Cerebellar cortex (tissue), 1 donor: ENCODE measurements around the gene FKBP11.

Experiments
- DNase-seq: peaks from one replicate; pipeline ENCODE4 v3.0.0-alpha.2; 2015; ENCODE audit warnings: low spot score

FKBP11 gene

DNA sequence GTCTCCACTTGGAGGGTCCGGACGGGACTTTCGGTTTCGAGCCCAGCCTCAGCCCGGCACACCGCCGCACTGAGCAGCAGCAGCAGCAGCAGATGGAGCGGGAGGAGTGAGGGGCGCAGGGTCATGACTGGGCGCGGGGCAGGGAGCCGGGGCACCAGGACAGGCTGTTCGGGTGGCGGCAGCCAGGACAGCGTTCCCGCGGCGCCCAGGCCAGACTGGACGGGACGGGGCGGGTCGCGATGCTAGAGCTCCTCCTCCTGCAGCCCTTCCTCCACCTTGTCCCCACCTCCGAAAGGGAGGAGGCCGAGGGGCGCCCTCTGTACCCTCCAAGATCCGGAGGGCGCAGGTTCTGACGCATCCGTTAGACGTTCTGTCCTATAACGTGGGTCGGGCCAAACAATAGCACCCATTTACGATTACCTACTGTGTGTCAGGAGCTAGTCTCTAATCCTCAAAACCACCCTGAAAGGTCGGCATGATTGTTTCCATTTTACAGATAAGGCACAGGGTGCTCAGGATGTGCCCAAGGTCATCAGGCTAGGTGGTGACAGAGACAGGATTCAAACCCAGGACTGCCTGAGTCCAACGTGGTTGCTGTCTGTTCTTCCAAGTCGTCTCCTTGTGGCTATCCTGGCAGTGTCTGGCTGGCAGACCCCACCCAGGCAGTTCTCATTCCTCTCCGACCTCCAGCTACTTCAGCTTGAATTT lies at the start of gene FKBP11:
Gene FKBP11 (minus strand): TSS at position 189 of the 708 bp plus-strand sequence. CDS start 64 bp downstream, at position 125.
- no peak for DNase-seq

DNA sequence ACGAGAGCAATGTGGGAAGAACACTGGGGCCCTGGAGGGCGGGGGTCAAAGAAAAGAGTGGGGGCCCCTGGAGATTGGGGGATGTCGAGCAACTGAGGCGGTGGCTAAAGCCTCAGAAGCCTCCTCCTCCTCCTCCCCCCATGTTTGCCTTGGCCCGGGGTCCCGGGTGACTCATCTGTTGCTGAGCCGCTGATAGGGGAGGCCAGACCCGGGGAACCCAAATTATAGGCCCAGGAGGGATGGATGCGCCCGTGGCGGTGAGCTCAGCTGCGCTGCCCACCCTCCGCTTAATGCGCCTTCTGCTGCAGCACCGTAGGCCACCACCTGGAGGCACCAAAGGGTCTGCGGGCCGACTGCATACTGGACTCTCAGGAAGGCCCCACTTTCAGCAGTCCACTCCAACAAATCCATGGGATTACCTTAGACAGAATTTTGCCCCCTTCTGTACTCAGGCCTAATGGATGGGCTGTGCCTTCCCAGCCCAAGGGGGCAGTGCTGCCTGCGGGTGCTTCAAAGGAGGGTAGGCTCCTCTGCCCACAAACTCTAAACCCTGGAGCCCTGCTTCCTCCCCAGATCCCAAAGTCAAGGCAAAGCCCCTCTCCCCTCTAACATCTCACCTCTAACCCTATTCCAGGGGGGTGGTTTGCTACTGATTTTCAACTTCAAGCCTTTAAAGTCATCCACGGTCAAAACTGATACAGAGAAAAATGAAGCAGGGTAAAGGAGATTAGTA lies 48.8 kb upstream of the FKBP11 start:
- DNase-seq = no peak

DNA sequence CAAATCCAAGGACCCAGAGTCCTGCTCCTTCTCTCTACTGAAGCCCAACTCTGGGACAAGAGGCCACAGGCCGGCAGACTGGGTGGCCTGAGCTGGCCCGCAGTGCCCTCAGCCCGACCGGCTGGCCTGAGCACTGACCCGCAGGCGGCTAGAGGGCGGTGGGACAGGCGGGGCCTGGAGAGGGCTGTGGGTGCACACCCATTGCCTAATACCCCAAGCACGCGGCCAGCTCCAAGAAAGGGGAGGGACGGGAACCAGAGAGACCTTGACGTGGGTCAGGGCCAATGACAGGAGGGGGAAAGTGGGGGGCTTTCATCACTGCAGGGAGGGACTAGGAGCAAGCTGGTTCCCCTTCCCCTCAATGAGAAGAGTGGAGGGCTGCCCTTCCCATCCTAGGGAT lies 48.2 kb upstream of the FKBP11 start:
- DNase-seq = no peak

DNA sequence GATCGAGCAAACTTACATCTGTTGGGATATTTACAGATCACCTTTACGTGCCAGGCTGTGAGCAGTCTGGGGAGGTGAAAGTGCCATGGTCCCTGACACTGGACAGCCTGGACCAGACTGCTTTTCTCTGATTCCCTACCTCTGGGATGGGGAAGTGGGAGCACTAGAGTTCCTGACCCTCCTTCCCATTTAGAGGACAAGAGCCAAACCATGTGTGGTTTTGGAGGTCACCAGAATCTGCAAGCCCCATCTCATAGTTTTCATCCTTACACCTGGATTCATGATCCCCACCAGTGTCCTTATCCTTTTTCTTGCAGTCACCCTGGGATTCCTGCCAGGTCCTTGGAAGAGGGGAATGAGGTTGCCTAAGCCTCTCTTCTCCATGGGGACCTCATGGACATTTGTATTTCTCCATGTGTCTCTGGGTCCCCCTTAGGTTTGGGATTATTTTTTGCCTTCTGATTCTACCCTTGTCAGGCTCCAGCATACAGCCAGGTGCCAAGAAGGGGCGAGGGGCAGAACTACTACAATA lies 47.7 kb upstream of the FKBP11 start:
- no peak for DNase-seq

DNA sequence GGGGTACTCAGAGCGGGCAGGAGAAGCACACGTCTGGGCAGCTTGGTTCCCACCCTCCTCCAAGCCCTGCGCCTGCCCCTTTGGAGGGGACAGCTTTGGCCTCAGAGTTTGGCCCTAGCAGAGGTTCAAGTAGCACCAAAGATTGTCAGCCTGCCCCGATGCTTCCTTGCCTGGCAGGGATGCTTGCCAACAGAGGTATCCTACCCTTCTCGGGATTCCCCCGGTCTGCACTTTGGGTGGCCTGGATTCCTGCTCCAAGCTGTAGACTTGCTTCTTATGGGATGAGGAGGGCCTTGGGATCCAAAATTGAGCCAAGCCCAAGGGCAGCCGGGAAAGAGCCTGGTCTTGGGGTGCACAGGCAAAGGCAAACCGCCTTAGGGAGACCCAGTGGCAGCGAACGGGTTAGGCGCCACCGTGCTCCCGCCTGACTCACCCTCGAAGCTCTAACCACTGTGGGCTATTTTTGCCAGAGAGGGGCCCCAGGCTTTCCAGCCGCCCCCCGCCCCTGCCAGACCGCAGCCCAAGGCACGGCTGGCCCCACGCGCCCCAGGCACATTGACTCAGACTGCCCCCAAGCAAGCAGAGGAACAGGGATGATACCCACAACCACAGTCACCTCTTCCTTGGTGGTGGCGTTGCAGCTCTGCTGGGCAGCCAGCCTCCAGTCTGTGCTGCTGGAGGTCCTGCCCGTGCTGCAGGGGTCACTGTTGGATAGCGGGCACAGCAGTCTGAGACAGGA lies 47.1 kb upstream of the FKBP11 start:
- DNase-seq = no peak

DNA sequence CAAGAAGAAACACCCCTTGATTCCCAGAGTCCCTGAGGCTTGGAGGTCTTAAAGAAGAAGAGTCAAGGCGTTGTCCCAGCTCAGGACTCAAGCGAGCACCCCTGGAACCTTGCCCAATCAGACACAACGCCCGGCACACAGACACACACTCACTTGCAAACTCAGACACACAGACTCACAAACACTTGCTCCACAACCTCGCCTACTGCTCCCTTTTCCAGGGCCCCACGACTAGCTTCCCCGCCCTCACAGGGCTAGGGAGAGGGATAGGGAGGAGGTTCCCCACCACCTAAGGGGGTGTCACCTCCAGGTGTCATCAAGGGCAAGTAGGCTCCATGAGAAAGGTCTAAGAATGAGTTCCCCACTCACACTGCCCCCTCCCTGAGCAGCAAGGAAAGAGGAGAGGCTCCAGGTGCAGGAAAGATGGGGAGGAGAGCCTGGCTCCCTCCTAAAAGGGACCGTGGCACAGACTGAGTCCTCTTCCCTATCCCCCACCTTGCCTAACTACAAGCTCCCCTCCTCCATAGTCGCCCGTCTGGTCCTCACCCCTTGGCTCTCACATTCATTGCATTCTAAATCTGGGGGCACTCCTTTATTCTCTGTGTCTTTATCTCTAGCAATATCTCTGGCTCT lies 45.5 kb upstream of the FKBP11 start:
- no peak for DNase-seq

DNA sequence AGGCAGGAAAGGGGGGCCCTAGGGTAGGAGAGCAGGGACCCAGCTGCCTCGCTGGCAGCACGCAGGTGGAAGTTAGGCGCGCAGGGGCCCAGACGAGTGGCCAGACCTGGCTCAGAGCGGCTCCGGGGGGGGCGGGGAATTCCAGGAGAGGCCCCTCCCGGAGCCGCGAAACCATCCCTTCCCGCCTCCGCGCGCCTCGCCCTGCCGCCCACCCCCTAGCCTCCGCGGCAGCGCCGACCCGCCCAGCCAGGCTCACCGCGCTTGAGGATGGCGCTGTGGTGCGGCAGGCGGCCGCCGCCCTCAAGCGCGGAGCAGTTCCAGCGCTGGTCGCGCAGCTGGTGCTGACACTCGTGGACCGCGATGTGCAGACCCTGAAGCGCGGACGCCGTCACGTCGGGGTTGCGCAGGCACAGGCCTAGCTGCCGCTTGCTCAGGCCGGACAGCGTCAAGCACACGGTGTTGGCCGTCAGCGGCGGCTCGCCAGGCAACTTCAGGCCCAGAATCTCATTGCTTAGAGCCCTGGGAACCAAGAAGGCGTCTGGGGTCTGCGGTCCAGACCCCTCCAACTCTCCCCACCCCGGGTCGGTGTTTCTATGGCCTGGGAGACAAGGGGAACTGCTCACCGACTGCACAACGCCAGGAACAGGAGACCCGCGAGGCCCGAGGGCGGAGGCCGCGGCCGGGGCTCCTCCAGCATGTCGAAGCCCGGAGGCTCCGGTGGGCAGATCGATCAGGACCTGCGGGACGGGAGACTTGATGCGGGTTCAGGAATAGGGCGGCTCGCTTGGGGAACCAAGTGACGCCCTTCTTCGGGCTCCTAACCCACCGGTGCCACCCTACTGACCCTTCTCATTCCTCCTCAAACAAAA lies 44.8 kb upstream of the FKBP11 start:
- DNase-seq = no peak

DNA sequence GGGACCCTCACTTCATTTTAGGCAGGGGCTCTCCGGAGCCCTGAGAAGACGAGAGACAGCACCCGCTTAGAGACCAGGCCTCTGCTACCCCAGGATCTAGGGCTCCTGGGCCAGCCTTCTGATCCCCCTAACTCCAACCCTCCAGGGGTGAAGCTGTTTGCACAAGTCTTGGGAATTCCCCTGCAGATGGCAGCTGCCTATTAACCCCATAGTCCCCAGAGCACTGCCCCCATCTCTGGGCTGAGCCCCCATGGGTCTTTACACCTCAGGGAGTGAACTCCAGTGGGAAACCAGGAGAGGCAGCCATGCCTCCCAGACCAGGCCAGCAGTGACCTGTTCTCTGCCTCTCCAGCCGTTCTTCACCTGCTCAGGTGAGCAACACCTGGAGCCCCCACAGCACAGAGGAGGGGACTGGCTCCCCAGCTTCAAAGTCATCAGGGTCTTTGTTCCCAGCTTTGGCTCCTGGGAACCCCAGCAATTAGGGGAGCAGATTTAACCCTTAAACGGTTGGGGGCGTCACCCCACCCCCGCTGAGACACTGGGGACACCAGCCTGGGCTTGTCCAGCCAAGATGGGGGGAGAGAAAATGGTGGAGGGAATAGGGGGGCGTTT lies 44.0 kb upstream of the FKBP11 start:
- DNase-seq = no peak

DNA sequence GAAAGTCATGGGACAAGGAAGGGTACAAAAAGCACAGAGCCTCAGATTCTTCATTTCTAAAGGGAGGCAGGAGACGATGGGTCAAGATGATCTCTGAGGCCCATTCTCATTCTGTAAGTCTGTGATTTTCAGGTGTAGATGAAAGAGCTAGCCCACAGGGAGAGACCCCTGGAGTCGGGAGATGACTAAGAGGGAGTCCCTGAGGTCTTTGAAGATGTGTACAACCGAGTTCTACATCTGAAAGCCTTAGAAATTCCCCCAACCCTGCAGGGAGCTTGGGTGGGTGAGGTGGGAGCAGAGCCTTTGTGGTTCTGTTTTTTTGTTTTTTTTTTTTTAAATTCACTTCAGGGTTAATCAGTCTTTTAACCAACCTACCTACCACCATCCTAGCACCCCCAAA lies 43.2 kb upstream of the FKBP11 start:
- DNase-seq = no peak

DNA sequence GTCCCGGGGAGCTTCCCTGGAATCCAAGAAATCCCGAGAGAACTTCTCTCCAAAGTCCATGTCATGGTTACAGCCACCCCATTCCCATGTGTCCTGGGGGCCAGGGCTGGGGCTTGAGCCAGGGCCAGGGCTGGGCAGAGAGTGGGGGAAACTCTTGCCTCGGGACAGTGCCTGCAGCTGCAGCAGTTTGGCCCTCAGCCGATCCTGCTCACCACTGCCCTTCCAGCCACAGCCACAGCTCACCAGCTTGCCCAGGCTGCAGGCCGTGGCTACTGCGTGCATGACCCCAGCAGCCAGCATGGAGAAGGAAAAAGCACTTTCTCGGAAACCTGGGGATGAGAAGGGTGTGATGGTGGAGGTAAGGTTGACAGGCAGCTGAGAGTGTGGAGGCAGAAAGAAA lies 42.7 kb upstream of the FKBP11 start:
- no peak for DNase-seq

DNA sequence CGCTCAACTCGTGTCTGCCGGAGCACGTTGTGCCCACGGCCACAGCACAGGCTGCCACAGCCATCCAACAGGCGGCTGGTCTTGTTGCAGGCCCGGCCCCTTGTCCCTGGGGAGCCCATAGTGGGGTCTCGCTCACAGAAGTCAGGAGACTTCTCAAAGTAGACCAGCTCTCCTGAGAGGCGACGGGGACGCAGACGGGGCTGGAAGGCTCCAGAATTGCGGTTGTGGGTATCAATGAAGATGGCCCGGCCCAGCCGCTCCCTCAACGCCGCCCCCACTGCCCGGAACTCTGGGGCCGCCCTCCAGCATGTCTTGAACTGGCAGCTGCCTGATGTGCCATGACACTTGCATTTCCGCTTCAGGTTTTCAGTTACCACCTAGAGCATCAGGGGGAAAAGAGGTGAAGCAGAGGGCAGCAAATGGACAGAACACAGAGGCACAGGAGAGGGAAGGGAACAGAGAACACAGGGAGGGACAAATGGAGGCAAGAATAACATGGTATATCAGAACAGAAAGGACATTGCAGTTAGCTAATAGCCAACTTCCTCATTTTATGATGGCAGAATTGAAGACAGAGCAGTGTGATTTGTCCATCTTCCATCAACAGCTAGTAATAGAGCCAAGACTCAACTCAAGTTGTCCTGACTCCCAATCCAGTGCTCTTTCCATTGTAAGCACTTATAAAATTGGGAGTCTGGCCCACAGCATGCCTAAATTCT lies 41.0 kb upstream of the FKBP11 start:
- no peak for DNase-seq

DNA sequence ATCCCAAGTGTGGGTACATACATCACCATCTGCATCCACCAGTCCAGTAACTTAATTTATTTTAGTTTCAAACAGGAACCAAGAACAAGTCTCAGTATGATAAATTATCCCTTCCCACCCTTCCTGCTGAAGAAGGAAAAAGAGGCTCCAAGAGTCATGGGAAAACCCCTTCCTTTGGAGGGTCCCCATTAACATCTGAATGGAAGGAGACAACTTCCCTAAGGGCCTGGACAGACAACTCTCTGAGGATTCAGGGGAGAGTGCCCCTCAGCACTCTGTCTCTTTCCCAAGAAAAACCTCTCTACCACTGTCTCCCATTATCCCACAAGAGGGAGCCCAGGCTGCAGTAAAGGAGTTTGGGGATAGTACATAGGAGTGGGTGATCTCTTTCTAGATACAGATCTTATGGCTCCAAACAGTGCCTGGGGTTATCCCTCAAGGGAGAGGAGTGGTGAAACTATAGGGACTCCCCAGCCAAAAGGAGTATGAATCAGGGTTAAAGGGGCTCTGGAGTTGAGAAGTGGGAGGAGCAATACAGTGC lies 40.1 kb upstream of the FKBP11 start:
- DNase-seq = peak; percentile 44

DNA sequence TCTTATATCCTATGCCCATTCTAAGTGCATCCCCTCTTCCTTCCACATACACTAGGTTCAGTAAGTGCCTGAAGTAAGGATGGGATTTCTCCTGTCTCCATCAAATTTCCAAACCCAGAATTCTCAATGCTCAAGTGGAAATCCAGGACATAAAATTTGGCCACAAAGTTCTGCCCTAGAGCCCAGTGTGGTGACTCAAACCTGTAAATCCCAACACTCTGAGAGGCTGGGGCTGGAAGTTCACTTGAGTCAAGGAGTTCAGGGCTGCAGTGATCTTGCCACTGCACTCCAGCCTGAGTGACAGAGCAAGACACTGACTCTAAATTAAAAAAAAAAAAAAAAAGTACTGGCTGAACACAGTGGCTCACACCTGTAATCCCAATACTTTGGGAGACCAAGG lies 36.5 kb upstream of the FKBP11 start:
- no peak for DNase-seq

DNA sequence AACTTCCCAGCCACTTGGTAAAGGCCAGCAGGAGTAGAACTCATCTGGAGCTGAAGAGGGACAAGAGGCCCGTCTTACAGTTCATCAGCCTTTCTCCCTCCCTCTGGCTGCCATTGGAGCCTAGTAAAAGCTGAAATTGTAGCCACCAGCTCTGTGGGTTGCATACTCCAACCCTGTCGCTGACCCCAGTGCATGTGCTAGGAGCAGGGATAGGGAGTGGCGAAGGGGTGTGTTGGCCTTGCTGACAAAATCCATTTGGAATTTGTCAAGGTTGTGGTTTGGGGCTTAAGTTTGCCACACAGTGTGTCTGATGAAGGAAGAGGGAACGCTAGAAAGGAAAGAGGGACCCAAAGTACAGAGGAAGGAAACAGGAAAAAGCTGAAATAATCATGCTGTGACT lies 36.0 kb upstream of the FKBP11 start:
- no peak for DNase-seq

DNA sequence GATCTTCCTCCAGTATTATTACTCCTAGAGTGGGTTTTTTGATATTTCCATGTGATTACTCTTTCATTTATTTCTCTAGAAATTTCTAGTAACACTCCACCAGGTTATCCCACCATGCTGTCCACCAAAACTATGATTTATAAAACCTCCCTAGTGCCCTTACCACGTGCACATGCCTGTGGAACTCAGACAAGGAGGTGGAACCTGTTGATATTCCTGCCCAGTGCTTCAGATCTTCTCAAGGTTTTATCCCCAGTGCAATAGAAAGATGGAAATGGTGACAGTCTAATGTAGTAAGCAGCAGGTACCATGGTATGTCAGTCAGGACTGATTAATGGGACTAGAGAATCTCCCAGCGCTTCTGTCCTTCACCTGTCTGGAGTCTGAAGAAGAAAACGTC lies 35.5 kb upstream of the FKBP11 start:
- DNase-seq = no peak

DNA sequence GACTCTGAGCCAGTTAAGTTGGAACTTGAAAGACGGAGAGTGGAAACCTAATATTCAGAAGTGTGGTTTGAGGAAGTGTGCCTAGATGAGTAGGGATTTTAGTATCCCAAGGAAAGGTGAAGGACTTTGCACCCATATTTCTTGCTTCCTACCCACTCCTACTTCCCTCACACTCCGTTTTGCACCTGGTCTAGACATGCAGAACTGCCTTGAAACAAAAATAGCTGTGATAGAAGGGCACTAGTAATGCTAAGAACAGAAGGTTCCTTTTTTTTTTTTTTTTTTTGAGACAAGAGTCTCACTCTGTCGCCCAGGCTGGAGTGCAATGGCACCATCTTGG lies 32.7 kb upstream of the FKBP11 start:
- DNase-seq = no peak

DNA sequence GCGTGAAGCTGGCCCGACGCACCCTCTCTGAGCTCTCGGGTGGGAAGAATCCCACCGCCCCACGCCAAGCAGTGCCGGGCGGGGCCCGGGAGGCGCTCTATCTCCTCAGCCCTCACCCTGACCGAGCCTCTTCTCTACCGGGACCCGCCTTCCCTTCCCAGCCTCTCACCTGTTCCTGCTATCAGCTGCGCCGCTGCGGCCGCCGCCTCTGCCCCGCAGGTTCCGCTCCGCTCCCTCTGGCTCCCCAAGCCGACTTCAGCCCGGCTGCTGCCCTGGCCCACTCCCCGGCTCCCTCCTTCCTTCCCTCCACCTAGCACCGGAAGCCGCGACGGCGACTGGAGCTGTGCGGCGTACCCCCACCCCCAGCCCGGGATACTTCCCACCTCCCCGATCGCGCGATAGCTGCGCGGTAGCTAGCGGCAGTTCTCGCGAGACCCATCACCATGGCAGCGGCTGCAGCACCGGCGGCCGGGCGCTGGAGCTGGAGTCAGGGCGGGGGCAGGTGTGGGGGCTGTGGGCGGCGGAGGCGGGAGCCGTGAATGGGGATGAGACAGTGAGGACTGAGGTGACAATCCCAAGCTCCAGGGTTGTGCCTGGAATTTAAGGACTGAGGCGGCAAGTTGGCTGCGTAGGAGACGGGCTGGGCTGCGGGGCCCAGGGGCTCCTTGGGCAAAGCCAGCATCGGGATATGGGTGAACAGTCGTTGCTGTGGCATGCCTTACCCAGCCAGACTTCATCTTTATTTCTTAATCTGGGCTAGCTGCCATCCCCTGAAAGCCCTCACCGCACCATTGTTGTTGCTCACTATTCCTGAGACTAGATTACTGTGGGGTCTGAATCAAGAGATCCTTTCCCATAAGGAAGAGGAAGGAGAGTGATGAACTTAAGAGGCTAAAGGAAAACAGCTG lies 32.1 kb upstream of the FKBP11 start, which contains the start of gene ARF3:
Gene ARF3 (minus strand): TSS at position 347 of the 908 bp plus-strand sequence. CDS start 16,392 bp downstream, outside the sequence.
- peak; percentile 92 for DNase-seq

DNA sequence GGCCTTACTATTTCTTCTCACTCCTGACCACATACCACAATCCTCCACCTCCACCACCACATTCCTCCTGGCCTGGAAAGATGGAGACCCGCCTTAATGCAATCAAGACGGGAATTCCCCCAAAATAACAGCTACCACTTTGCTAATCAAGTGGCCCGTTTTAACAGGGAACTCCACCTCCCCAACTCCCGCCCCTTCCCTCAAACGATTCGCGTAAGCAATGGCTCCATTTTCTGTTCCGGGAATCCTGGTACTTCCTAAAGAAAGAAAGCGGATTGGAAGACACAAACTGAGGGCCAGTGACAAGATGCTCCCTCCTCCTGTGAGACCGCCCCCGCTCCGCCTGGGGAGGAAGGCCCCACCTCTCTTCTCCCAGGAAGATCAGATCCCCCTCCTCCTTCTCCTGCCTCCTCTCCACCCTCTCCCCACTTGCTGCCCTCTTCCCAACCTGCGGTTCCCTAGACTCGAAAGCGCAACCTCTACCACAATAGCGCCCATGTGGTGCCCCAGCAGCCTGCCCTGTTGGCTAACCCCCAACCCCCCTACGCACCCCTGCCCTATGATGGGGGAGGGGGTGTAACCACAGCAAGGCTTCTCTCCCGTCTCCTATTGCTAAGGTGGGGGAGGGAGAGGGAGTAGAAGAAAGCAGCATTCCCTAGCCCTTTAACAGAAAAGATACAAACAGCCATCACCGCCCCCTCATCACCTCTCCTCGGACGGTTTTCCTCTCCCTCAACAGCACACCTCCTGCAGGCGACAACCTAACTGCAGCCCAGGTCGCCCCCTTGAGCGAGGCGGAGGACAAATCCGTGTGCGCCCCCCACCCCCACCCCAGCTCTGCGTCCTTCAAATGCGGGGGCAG lies 31.2 kb upstream of the FKBP11 start:
- DNase-seq = peak; percentile 95
